Retina (tissue), 1 donor: ENCODE measurements around the gene CD74.
A peak's percentile ranks its signal among the peaks of the same experiment; 100 is the strongest.
"Not testable (repeated sequence)": the region's sequence is repeated elsewhere in the genome, so short reads cannot be mapped to it uniquely, and the experiment has no call there.

Experiments used
- DNase-seq: peaks from one replicate; pipeline ENCODE4 v3.0.0-alpha.2; 2016

Gene CD74

GRCh38 chr5:150412319-150413175, at the start of gene CD74:
Gene CD74 (minus strand): TSS chr5:150412910. CDS start chr5:150412749, 161 bp downstream.
- peak; percentile 74 for DNase-seq

GRCh38 chr5:150461231-150461630, 48.5 kb upstream of the CD74 start:
- no peak for DNase-seq

GRCh38 chr5:150460781-150461180, 48.1 kb upstream of the CD74 start:
- no peak for DNase-seq

GRCh38 chr5:150458802-150459557, 46.3 kb upstream of the CD74 start:
- DNase-seq = peak; percentile 88

DNA sequence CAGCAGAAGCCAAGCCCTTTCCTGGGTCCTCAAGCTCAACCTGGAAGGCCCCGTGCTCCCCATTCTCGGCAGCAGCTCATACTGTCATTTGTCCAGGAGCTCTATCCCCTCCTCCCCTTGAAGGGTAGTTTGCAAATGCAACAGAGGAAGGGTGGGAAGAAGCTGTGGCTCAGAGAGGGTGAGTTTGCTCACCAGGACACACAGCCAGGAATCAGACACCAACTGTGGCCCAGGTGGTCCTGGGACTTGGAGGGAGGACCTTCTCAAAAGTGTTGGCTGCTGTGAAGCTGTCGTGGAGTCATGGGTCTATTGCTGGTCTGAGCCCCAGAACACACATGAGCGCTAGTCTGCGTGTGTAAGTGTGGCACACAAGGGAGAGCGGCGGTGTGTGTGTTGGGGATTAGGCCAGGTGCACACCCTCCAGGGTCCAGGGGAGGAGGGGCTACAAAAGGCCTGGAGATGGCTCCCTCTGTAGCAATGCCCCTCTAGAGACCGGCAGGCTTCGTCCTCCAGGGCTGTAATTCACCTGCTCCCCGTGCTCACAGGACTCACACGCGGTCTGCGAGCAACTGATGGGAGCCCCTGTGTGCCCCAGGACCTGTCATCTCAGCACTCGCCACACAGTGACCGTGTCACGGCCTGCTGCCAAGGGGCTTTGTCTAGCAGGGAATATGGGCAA, 45.0 kb upstream of the CD74 start:
- no peak for DNase-seq

- DNase-seq = no peak
Measured at GRCh38 chr5:150457121-150457520, 44.4 kb upstream of the CD74 start.

GRCh38 chr5:150454492-150455229, 42.0 kb upstream of the CD74 start:
- no peak for DNase-seq

GRCh38 chr5:150454027-150454426, 41.3 kb upstream of the CD74 start:
- DNase-seq = not testable (repeated sequence)

DNA sequence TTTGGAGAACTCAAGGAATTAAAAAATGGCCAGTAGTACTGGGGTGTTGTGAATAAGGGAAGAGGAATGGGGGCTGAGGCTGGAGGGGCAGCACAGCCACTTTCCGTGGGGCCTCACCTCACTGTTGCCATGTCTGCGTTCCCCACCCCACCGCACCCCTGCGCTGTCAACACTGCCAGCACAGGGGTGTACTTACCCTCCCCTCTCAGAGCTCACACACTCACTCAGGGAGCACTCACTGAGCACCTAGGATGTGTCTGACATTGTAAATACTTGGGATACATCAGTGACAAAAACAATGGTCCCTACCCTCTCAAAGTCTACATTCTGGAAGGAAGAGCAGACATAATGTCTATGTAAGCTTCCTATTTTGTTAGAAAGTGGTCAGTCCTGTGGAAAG, 40.2 kb upstream of the CD74 start:
- DNase-seq = no peak

DNA sequence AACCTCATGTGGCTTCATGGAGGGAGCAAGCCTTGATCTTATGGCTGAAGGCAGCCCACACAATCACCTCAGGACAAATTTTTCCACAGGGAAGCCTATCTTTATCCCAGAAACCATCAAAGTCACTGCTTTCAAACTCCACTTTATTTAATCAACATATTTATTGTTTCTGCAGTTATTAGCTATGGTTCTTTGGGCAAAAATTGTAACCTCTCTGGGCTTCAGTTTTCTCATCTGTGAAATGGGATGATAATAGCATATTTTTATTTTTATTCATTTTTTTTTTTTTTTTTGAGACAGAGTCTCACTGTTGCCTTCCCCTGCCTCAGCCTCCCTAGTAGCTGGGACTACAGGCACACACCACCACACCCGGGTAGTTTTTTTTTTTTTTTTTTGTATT, 38.9 kb upstream of the CD74 start:
- no peak for DNase-seq

GRCh38 chr5:150449517-150450339, 37.0 kb upstream of the CD74 start, which contains the start of gene RPS14:
Gene RPS14 (minus strand): TSS chr5:150449739. CDS start chr5:150447733, 2,006 bp downstream.
- peak; percentile 100 for DNase-seq

DNA sequence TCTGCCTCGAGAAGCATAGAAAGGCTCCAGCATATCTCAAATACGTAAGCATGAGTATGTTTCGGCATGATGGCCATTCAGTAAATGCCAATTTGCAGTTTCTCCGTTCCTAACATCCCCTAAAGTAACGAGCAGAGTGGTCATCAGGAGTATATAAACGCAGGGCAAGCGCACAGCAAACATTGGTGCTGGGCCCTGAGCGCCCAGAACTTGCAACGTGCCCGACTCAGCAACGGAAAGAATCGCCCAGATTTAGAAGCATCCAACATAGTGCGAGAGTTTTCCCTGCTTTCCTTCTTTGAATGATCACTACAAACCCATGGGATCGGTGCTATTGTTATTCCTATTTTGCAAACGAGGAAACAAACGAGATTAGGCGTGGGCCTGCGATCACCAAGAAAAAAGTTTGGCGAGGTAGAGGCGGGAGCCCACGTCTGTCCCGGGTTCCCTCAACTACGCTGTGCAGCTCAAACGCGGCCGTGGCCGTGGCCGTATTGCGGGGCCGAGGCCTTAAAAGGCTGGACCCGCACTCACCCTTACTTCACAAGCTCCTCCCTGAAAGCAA, 36.3 kb upstream of the CD74 start:
- no peak for DNase-seq

DNA sequence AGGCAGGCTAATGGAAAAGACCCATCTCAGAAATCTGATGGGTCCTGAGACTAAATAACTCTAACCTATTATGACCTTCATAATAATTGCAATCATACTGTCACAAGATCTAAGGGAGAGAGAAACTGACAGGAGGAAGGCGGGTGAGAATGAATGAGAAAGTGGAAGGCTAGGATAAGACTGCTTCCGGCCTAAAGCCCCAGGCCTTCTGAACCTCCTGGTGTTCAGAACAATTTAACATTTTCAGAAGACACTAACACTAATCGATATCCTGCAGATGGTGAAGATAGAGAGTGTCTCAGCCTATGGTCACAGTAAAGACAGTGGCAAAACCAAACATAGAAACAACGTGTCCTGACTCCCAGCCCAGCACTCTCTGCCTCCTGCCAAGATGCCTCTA, 35.6 kb upstream of the CD74 start:
- DNase-seq = no peak

GRCh38 chr5:150447188-150447587, 34.5 kb upstream of the CD74 start:
- DNase-seq = no peak

GRCh38 chr5:150446583-150446982, 33.9 kb upstream of the CD74 start:
- DNase-seq = no peak

DNA sequence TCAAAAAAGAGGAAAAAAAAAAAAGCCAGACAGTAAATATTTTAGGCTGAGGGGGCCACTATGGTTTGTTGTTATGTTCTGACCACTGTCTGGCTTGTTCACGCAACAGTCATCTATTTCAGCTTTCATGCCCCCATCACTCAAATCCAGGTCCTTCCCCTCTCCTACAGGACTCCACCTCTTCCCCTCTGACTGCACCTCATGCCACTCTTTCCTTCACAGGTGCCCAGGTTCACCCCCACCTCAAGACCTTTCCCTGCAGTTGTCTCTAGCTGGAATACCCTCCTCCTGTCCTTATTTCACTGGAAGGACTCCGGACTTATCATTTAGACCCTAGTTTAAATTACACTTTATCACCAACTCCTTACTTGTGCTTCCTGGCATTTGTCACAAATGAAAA, 33.4 kb upstream of the CD74 start:
- DNase-seq = no peak

GRCh38 chr5:150444770-150445169, 32.1 kb upstream of the CD74 start:
- no peak for DNase-seq

- no peak for DNase-seq
Measured at GRCh38 chr5:150443242-150444075, 30.7 kb upstream of the CD74 start.

- no peak for DNase-seq
Measured at GRCh38 chr5:150442699-150443080, 30.0 kb upstream of the CD74 start.
